ENCODE measurements around the gene CIT. TPM values are rescaled to one million over a fixed set of nuclear protein-coding genes. Genes with fewer than 3 reads are reported as not detected.

Gene CIT
- total RNA-seq, 1 donor from 2014 or later = 29.3 TPM

GRCh38 chr12:119840168-119840567 is 37.0 kb downstream of the CIT start:
- H3K36me3 Mint-ChIP-seq = peaks cover 16% of the 10 kb centered on the region
- H3K9me3 Mint-ChIP-seq = peaks cover 4% of the 10 kb centered on the region
- H3K4me1 Mint-ChIP-seq = no peaks in the 10 kb centered on the region
- no peak overlapping the region for H3K4me3 Mint-ChIP-seq
- TF ChIP-seq CTCF (IDR thresholded peaks at IDR 0.05; ENCODE audit: unreplicated experiment) = no peak
- DNase-seq (ENCODE audit: low spot score in 2 of 2, unreplicated experiment in 2 of 2) = no peak
- H3K27ac Mint-ChIP-seq = no peak overlapping the region
- no peaks in the 10 kb centered on the region for H3K27me3 Mint-ChIP-seq (ENCODE audit: low read depth)

GRCh38 chr12:119838826-119839600 is 38.1 kb downstream of the CIT start:
- H3K4me1 Mint-ChIP-seq = no peaks in the 10 kb centered on the region
- TF ChIP-seq CTCF (IDR thresholded peaks at IDR 0.05; ENCODE audit: unreplicated experiment) = no peak
- no peak overlapping the region for H3K27ac Mint-ChIP-seq
- no peak overlapping the region for H3K4me3 Mint-ChIP-seq
- H3K27me3 Mint-ChIP-seq (ENCODE audit: low read depth) = no peaks in the 10 kb centered on the region
- peaks cover 12% of the 10 kb centered on the region for H3K36me3 Mint-ChIP-seq
- no peak for DNase-seq (ENCODE audit: low spot score in 2 of 2, unreplicated experiment in 2 of 2)
- peaks cover 4% of the 10 kb centered on the region for H3K9me3 Mint-ChIP-seq

- Mint-ChIP-seq H3K4me1 (no peaks in the 10 kb centered on the region), H3K36me3 (peaks cover 9% of the 10 kb centered on the region), H3K9me3 (peaks cover 3% of the 10 kb centered on the region), H3K27me3 (ENCODE audit: low read depth) (no peaks in the 10 kb centered on the region), H3K27ac (no peak overlapping the region), H3K4me3 (no peak overlapping the region)
- TF ChIP-seq CTCF (IDR thresholded peaks at IDR 0.05; ENCODE audit: unreplicated experiment) = no peak
- DNase-seq (ENCODE audit: low spot score in 2 of 2, unreplicated experiment in 2 of 2) = no peak
Observed at GRCh38 chr12:119836781-119837180, 40.3 kb downstream of the CIT start.

GRCh38 chr12:119835068-119835467 is 42.1 kb downstream of the CIT start:
- no peak for TF ChIP-seq CTCF (IDR thresholded peaks at IDR 0.05; ENCODE audit: unreplicated experiment)
- Mint-ChIP-seq H3K27me3 (ENCODE audit: low read depth) (no peaks in the 10 kb centered on the region), H3K4me1 (no peaks in the 10 kb centered on the region), H3K4me3 (no peak overlapping the region), H3K27ac (no peak overlapping the region), H3K9me3 (no peaks in the 10 kb centered on the region), H3K36me3 (peaks cover 4% of the 10 kb centered on the region)
- no peak for DNase-seq (ENCODE audit: low spot score in 2 of 2, unreplicated experiment in 2 of 2)

- TF ChIP-seq CTCF (IDR thresholded peaks at IDR 0.05; ENCODE audit: unreplicated experiment) = no peak
- no peaks in the 10 kb centered on the region for H3K27me3 Mint-ChIP-seq (ENCODE audit: low read depth)
- H3K4me3 Mint-ChIP-seq = no peak overlapping the region
- no peaks in the 10 kb centered on the region for H3K4me1 Mint-ChIP-seq
- no peak overlapping the region for H3K27ac Mint-ChIP-seq
- no peaks in the 10 kb centered on the region for H3K9me3 Mint-ChIP-seq
- DNase-seq (ENCODE audit: low spot score in 2 of 2, unreplicated experiment in 2 of 2) = no peak
- peaks cover 20% of the 10 kb centered on the region for H3K36me3 Mint-ChIP-seq
Observed at GRCh38 chr12:119829439-119829838, 47.7 kb downstream of the CIT start.

Data from mesothelial cell of epicardium (in vitro differentiated cells).